Measurements from ENCODE around the gene PCSK9. TPM values are rescaled to one million over a fixed set of nuclear protein-coding genes. Genes with fewer than 3 reads are reported as not detected.

The PCSK9 gene
- total and polyA plus RNA-seq, 2 of the 13 experiments (the other 11 are each of a cell fraction or from before 2014, with no cell fraction given) = 33.3 to 80.5 TPM

DNA sequence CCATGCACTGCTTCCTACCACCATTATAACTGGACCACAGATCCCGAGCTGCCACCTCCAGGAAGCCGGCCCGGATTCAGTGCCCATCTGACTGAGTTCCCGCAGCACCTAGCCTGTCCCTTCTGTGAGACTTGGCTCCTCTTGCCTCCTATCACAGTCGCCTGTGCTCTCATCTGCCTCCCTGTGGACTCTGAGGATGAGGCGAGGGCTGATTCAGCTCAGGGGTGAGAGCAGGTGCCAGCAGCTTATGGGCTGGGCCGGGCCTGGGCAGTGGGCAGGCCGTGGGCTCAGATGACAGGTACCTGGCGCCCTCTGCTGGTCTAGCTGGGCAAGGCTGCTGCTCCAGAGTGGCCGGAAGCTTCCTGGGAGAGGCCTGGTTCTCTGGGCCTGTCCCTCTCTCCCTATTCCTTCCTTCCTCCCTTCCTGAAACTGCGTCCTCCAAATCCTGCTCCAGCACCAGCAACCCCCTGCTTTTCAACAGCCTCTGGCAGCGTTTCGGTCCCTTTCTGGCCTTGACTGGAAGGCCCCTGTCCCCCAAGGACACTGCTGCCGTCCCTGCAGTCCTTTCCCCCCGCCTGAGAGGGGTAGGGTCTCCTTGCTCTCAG is 17.3 kb upstream of the PCSK9 start (continued):
- TF ChIP-seq, protein P1, sequence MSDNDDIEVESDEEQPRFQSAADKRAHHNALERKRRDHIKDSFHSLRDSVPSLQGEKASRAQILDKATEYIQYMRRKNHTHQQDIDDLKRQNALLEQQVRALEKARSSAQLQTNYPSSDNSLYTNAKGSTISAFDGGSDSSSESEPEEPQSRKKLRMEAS (IDR thresholded peaks at IDR 0.05) = peak; percentile 30; the same call in 1 of the 2 replicates
- no peak for TF ChIP-seq ZNF282 (IDR thresholded peaks at IDR 0.05; ENCODE audit: partially characterized antibody)
- TF ChIP-seq, protein P2, sequence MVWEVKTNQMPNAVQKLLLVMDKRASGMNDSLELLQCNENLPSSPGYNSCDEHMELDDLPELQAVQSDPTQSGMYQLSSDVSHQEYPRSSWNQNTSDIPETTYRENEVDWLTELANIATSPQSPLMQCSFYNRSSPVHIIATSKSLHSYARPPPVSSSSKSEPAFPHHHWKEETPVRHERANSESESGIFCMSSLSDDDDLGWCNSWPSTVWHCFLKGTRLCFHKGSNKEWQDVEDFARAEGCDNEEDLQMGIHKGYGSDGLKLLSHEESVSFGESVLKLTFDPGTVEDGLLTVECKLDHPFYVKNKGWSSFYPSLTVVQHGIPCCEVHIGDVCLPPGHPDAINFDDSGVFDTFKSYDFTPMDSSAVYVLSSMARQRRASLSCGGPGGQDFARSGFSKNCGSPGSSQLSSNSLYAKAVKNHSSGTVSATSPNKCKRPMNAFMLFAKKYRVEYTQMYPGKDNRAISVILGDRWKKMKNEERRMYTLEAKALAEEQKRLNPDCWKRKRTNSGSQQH (CRISPR knock-in tag; IDR thresholded peaks at IDR 0.05; ENCODE audit: low read depth) = no peak
- peak; percentile 93 for TF ChIP-seq RAD21 (CRISPR knock-in tag; IDR thresholded peaks at IDR 0.05)
- TF ChIP-seq NPAS2 (CRISPR knock-in tag; IDR thresholded peaks at IDR 0.05; ENCODE audit: borderline replicate concordance) = no peak
- TF ChIP-seq IKZF4 (CRISPR knock-in tag; IDR thresholded peaks at IDR 0.05; ENCODE audit: borderline replicate concordance, low read depth, not compliant biosample characterization) = no peak
- peak; percentile 87 for TF ChIP-seq ZFX (CRISPR knock-in tag; IDR thresholded peaks at IDR 0.05; ENCODE audit: low read depth)
- TF ChIP-seq ZNF224 (CRISPR knock-in tag; IDR thresholded peaks at IDR 0.05) = no peak
- TF ChIP-seq, protein P3, sequence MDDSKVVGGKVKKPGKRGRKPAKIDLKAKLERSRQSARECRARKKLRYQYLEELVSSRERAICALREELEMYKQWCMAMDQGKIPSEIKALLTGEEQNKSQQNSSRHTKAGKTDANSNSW (CRISPR knock-in tag; IDR thresholded peaks at IDR 0.05; ENCODE audit: borderline replicate concordance) = no peak
- no peak for TF ChIP-seq NFE2 (CRISPR knock-in tag; IDR thresholded peaks at IDR 0.05)
- TF ChIP-seq SOX5 (CRISPR knock-in tag; IDR thresholded peaks at IDR 0.05; ENCODE audit: borderline replicate concordance) = 0 out of 2 replicates have a peak, but pooled peaks have one; percentile 27
- TF ChIP-seq, protein P4, sequence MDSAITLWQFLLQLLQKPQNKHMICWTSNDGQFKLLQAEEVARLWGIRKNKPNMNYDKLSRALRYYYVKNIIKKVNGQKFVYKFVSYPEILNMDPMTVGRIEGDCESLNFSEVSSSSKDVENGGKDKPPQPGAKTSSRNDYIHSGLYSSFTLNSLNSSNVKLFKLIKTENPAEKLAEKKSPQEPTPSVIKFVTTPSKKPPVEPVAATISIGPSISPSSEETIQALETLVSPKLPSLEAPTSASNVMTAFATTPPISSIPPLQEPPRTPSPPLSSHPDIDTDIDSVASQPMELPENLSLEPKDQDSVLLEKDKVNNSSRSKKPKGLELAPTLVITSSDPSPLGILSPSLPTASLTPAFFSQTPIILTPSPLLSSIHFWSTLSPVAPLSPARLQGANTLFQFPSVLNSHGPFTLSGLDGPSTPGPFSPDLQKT (CRISPR knock-in tag; IDR thresholded peaks at IDR 0.05; ENCODE audit: borderline replicate concordance) = no peak
- TF ChIP-seq, protein P5, sequence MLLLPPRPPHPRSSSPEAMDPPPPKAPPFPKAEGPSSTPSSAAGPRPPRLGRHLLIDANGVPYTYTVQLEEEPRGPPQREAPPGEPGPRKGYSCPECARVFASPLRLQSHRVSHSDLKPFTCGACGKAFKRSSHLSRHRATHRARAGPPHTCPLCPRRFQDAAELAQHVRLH (CRISPR knock-in tag; IDR thresholded peaks at IDR 0.05; ENCODE audit: borderline replicate concordance, low read depth) = 0 out of 2 replicates have a peak, but pooled peaks have one; percentile 45
- TF ChIP-seq, protein P6, sequence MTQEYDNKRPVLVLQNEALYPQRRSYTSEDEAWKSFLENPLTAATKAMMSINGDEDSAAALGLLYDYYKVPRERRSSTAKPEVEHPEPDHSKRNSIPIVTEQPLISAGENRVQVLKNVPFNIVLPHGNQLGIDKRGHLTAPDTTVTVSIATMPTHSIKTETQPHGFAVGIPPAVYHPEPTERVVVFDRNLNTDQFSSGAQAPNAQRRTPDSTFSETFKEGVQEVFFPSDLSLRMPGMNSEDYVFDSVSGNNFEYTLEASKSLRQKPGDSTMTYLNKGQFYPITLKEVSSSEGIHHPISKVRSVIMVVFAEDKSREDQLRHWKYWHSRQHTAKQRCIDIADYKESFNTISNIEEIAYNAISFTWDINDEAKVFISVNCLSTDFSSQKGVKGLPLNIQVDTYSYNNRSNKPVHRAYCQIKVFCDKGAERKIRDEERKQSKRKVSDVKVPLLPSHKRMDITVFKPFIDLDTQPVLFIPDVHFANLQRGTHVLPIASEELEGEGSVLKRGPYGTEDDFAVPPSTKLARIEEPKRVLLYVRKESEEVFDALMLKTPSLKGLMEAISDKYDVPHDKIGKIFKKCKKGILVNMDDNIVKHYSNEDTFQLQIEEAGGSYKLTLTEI (CRISPR knock-in tag; conservative IDR thresholded peaks at IDR 0.05) = no peak
- TF ChIP-seq ZNF879 (CRISPR knock-in tag; IDR thresholded peaks at IDR 0.05) = no peak
- TF ChIP-seq, protein P7, sequence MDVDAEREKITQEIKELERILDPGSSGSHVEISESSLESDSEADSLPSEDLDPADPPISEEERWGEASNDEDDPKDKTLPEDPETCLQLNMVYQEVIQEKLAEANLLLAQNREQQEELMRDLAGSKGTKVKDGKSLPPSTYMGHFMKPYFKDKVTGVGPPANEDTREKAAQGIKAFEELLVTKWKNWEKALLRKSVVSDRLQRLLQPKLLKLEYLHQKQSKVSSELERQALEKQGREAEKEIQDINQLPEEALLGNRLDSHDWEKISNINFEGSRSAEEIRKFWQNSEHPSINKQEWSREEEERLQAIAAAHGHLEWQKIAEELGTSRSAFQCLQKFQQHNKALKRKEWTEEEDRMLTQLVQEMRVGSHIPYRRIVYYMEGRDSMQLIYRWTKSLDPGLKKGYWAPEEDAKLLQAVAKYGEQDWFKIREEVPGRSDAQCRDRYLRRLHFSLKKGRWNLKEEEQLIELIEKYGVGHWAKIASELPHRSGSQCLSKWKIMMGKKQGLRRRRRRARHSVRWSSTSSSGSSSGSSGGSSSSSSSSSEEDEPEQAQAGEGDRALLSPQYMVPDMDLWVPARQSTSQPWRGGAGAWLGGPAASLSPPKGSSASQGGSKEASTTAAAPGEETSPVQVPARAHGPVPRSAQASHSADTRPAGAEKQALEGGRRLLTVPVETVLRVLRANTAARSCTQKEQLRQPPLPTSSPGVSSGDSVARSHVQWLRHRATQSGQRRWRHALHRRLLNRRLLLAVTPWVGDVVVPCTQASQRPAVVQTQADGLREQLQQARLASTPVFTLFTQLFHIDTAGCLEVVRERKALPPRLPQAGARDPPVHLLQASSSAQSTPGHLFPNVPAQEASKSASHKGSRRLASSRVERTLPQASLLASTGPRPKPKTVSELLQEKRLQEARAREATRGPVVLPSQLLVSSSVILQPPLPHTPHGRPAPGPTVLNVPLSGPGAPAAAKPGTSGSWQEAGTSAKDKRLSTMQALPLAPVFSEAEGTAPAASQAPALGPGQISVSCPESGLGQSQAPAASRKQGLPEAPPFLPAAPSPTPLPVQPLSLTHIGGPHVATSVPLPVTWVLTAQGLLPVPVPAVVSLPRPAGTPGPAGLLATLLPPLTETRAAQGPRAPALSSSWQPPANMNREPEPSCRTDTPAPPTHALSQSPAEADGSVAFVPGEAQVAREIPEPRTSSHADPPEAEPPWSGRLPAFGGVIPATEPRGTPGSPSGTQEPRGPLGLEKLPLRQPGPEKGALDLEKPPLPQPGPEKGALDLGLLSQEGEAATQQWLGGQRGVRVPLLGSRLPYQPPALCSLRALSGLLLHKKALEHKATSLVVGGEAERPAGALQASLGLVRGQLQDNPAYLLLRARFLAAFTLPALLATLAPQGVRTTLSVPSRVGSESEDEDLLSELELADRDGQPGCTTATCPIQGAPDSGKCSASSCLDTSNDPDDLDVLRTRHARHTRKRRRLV (CRISPR knock-in tag; IDR thresholded peaks at IDR 0.05) = no peak
- no peak for TF ChIP-seq CHCHD3 (CRISPR knock-in tag; IDR thresholded peaks at IDR 0.05)
- TF ChIP-seq GFI1 (CRISPR knock-in tag; IDR thresholded peaks at IDR 0.05; ENCODE audit: borderline replicate concordance) = no peak
- TF ChIP-seq, protein P8, sequence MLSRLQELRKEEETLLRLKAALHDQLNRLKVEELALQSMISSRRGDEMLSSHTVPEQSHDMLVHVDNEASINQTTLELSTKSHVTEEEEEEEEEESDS (CRISPR knock-in tag; IDR thresholded peaks at IDR 0.05; ENCODE audit: borderline replicate concordance) = no peak
